Adrenal gland (tissue), 5 donors: ENCODE results near the gene CCDC116.

Experiments
- POLR2A ChIP-seq, 2 donors: fragments of 450-650 bp; IDR thresholded peaks; one replicate each; pipeline ENCODE4 v1.6.1; 2017; ENCODE audit warnings: antibody characterized with exemption in 2 of 2, mild to moderate bottlenecking in 2 of 2, moderate library complexity in 1 of 2
- TF ChIP-seq, protein P1 (sequence below), 6 experiments: fragments of 450-650 bp in 4 of 6; fragments of 200-600 bp in 2 of 6; sonication (generic) in 1 of 6; IDR thresholded peaks; 1 replicate in 5 of 6; 2 replicates in 1 of 6; pipeline versions ENCODE4 v1.5.1 to v1.8.0; 2016 to 2021; ENCODE audit warnings: antibody characterized with exemption in 6 of 6, mild to moderate bottlenecking in 2 of 6, moderate library complexity in 1 of 6
- donor health status: DM: no; HTN: no; CAD: no.

DNA sequence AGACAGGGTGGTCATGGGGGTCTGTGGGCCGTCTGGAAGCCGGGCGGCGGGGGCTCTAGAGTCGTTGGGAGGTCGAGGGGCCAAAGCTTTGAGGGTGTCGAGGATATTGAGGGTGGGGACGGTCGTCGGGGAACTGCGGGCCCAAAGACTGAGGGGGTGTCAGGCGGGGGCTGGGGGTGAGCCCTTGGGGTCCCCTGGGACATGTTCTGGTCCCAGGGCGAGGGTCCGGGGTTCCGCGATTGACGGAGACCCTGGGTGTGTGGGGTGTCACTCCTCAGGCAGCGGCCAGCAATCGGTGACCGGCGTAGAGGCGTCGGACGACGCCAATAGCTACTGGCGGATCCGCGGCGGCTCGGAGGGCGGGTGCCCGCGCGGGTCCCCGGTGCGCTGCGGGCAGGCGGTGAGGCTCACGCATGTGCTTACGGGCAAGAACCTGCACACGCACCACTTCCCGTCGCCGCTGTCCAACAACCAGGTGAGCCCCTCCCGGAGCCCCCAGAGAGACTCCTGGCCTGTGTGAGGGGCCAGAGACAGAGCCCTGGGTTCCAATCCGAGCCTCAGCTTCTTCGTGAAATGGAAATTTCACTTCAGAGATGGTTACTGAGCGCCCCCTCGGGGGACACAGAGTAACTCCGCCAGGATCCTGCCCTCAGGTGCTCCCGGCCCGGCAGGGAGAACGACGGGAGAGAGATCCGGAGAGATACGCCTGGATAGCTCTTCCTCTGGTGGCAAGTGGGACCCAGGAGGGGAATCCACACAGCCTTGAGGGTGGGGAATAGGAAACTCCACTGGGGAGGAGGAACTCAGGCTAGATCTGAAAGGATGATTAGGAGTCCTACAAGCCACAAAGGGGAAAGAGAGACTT, 10.3 kb downstream of the CCDC116 start:
- TF ChIP-seq, protein P1, sequence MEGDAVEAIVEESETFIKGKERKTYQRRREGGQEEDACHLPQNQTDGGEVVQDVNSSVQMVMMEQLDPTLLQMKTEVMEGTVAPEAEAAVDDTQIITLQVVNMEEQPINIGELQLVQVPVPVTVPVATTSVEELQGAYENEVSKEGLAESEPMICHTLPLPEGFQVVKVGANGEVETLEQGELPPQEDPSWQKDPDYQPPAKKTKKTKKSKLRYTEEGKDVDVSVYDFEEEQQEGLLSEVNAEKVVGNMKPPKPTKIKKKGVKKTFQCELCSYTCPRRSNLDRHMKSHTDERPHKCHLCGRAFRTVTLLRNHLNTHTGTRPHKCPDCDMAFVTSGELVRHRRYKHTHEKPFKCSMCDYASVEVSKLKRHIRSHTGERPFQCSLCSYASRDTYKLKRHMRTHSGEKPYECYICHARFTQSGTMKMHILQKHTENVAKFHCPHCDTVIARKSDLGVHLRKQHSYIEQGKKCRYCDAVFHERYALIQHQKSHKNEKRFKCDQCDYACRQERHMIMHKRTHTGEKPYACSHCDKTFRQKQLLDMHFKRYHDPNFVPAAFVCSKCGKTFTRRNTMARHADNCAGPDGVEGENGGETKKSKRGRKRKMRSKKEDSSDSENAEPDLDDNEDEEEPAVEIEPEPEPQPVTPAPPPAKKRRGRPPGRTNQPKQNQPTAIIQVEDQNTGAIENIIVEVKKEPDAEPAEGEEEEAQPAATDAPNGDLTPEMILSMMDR (IDR thresholded peaks at IDR 0.05): peak; percentile 19 to 50 (median 38)
- TF ChIP-seq POLR2A (IDR thresholded peaks at IDR 0.05): no peak
